Measurements from ENCODE around the gene SOX30.
A peak's percentile ranks its signal among the peaks of the same experiment; 100 is the strongest.

Gene SOX30

DNA sequence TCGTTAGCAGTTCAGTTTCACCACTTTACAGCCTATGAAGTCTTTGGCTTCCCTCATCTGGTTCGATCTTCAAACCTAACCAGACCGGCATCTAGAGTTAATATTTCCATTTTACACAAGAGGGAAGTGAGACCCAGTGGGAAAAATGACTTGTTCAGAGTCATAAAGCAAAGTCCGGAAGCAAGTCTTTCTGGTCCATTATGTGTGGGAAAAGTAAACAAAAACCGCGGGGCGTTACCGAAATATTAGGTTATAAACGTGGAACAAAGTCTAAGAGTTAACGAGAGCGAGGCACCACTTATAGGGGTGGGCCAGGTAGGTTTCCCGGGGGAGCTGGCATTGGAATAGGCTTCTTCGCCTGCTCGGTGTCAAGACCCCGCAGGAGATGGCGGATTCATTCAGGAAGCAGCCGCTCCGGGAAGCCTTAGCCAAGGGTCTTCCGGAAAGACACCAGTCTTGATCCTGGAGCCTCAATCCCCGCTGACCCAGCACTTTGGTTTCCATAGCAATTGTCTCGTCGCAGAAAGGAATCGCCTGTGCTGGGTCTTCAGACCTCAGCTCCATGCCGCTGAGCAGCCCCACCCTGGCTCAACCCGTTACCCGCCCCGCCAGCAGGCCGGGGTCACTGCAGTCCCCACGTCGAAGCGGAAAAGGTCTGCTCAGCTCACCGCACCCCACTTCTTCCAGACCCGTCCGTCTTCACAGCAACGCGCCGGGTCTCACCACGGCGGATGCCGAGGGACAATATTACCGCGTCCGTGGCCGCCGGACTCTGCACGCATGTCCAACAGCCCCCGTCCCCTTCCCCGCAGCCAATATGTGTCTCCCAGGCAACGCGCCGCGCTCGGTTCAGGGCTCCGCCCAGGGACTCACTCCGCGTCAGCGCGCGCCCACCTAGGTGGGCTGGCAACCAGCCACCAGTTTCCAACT lies 18.7 kb upstream of the SOX30 start, which contains the start of gene C5orf52:
TSS of gene C5orf52 (plus strand) at position 872 of the 930 bp plus-strand sequence. CDS start 82 bp downstream, outside the sequence.
- DNase-seq (ENCODE audit: low spot score), result peak; percentile 52
- TF ChIP-seq, protein P1, sequence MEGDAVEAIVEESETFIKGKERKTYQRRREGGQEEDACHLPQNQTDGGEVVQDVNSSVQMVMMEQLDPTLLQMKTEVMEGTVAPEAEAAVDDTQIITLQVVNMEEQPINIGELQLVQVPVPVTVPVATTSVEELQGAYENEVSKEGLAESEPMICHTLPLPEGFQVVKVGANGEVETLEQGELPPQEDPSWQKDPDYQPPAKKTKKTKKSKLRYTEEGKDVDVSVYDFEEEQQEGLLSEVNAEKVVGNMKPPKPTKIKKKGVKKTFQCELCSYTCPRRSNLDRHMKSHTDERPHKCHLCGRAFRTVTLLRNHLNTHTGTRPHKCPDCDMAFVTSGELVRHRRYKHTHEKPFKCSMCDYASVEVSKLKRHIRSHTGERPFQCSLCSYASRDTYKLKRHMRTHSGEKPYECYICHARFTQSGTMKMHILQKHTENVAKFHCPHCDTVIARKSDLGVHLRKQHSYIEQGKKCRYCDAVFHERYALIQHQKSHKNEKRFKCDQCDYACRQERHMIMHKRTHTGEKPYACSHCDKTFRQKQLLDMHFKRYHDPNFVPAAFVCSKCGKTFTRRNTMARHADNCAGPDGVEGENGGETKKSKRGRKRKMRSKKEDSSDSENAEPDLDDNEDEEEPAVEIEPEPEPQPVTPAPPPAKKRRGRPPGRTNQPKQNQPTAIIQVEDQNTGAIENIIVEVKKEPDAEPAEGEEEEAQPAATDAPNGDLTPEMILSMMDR (IDR thresholded peaks at IDR 0.05; ENCODE audit: extremely low read depth, missing control alignments), result no peak

DNA sequence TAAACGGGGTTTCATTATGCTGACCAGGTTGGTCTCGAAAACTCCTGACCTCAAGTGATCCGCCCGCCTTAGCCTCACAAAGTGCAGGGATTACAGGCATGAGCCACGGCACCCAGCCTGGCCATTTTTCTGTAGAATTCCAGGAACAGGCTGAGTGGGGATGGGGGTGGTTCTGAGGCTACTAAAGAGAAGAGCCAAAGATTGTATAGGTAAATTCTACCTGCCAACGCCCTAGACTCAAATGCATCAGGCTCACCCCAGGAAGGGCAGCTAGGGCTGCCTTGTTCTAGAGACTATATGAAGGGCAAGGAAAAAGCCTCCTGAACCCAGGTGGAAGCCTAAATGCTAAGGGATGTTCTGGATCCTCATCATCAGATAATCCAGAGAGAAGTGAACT lies 17.5 kb upstream of the SOX30 start:
- TF ChIP-seq, protein P1 (IDR thresholded peaks at IDR 0.05; ENCODE audit: extremely low read depth, missing control alignments), result no peak
- DNase-seq (ENCODE audit: low spot score), result no peak

DNA sequence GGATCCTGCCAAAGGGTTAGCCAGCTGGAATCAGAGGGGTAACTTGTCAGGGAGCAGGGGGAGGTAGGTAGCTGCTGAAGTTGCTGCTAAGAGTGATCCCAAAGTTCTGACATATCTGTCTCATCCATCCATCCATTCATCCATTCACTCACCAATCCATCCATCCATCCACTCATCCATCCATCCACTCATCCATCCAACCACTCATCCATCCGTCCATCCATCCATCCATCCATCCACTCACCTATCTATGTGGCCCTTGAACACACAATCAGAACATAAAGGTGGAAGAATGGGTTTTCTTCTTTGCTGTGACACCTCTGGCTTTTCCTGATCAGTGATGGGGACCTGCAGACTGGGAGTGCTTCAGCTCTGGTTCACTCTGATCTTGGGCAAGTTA lies 16.1 kb upstream of the SOX30 start:
- no peak for DNase-seq (ENCODE audit: low spot score)
- TF ChIP-seq, protein P1 (IDR thresholded peaks at IDR 0.05; ENCODE audit: extremely low read depth, missing control alignments), result no peak

DNA sequence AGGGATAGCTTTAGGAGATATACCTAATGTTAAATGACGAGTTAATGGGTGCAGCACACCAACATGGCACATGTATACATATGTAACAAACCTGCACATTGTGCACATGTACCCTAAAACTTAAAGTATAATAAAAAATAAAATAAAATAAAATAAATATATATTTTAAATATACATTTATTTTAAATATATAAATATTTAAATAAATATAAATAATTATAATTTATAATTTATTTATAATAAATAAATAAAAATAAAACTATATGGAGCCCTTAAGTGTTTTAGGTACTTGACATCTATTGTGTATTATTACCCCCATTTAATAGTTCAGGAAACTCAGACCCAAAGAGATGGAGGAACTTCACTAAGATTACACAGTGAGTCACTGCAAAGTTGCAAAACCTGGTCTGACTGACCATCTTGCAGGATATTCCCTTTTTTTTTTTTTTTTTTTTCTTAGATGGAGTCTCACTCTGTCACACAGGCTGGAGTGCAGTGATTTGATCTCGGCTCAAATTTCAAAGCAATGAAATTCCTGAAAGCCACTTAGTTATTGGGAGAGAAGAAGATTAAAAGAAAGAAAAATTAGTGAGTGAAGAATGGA lies 13.3 kb upstream of the SOX30 start:
- TF ChIP-seq, protein P1 (IDR thresholded peaks at IDR 0.05; ENCODE audit: extremely low read depth, missing control alignments), result no peak
- DNase-seq (ENCODE audit: low spot score), result no peak

DNA sequence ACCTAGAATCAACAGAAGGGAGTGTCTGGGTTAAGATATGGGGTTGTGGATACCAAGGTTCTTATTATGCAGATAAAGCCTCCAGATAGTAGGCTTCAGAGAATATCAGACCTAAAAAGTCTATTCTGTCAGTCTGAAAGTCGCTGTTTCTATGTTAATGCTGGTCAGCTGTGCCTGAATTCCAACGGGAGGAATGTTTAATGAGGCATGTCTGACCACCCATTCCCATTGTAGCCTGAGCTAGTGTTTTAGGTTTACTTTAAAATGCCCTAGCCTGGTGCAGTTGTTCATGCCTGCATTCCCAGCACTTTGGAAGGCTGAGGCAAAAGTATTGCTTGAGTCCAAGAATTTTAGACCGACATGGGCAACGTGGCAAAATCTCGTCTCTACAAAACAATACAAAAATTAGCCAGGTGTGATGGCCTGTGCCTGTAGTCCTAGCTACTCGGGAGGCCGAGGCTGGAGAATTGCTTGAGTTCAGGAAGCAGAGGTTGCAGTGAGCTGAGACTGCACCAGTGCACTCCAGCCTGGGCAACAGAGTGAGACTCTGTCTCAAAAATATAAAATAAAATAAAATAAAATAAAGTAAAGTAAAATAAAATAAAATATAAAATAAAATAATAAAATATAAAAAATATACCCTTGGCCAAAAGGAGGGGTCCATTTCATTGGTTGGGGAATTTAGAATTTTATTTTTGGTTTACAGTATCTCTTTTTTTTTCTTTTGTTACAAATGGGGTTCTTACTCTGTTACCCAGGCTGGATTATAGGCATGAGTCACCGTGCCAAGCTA lies 7.8 kb upstream of the SOX30 start:
- TF ChIP-seq, protein P1 (IDR thresholded peaks at IDR 0.05; ENCODE audit: extremely low read depth, missing control alignments), result no peak
- no peak for DNase-seq (ENCODE audit: low spot score)

DNA sequence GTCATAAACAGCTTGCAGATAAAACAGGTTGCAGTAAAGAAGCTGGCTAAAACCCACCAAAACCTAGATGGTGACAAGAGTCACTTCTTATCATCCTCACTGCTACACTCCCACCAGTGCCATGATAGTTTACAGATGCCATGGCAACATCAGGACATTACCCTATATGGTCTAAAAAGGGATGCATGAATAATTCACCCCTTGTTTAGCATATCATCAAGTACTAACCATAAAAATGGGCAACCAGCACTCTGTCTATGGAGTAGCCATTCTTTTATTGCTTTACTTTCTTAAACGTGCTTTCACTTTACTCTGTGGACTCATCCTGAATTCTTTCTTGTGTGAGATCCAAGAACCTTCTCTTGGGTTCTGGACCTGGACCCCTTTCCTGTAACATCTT lies 6.7 kb upstream of the SOX30 start:
- TF ChIP-seq, protein P1 (IDR thresholded peaks at IDR 0.05; ENCODE audit: extremely low read depth, missing control alignments), result no peak
- DNase-seq (ENCODE audit: low spot score), result no peak
